ENCODE data around the gene COX5B. TPM values are rescaled to one million over a fixed set of nuclear protein-coding genes. Genes with fewer than 3 reads are reported as not detected.
A peak's percentile ranks its signal among the peaks of the same experiment; 100 is the strongest.
"Not testable (repeated sequence)": the region's sequence is repeated elsewhere in the genome, so short reads cannot be mapped to it uniquely, and the experiment has no call there.

The COX5B gene
- total RNA-seq, 1 donor from 2014 or later, result 204 TPM

- no peak for DNase-seq (ENCODE audit: low spot score)
Observed at GRCh38 chr2:97673182-97673914, 27.5 kb downstream of the COX5B start.

DNA sequence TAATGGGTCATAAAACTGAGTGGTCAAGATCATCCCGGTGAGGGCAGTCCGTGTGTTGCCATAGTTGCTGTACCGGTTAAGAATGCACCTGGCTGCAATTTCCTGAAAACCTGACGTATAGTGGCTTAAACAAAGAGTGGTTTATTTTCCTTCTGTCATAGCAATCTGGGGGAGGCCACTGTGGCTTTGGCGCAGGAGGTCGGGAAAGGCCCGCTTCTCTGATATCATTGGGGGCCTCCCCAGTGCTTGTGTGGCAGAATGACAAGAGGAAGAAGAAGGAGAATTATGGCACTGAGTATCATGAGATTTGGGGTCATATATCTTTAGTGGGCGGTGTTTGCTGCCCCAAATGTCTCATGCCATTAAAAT, 28.0 kb downstream of the COX5B start:
- no peak for DNase-seq (ENCODE audit: low spot score)

- no peak for DNase-seq (ENCODE audit: low spot score)
Observed at GRCh38 chr2:97675430-97676113, 29.7 kb downstream of the COX5B start.

DNA sequence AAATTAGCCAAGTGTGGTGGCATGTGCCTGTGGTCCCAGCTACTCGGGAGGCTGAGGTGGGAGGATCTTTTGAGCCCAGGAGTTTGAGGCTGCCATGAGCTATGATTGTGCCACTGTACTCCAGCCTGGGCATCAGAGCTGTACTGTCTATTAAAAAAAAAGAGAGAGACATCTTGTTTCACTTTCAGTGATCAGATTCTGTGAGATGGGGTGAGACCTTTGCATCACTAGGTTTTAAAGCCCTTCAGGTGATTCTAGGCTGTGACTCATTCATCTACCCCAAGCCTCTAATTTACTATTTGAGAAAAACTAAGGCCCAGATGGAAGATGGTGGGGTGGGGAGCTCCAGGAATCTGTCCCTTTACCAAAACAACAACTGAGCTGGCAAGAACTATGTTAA, 30.8 kb downstream of the COX5B start:
- no peak for DNase-seq (ENCODE audit: low spot score)

DNA sequence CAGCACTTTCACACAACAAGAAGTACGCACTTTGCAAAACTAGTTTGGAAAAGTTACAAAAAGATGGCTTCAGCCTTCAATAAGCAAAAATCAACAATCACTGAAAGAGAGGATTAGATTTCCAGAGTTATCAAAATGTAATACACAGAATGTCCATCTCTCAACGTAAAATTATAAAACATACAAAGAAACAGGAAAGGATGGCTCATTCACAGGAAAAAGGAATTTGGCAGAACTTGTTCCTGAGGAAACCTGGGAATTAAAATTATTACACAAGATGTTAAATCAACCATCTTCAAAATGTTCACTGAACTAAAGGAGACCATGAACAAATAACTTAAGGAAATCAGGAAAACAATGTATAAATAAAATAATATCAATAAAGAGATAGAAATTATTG, 31.6 kb downstream of the COX5B start:
- DNase-seq (ENCODE audit: low spot score), result no peak

- DNase-seq (ENCODE audit: low spot score), result no peak
Observed at GRCh38 chr2:97678298-97678697, 32.4 kb downstream of the COX5B start.

- not testable (repeated sequence) for DNase-seq (ENCODE audit: low spot score)
Observed at GRCh38 chr2:97687235-97687634, 41.4 kb downstream of the COX5B start.

GRCh38 chr2:97688062-97688827, 42.4 kb downstream of the COX5B start:
- DNase-seq (ENCODE audit: low spot score), result peak; percentile 12

DNA sequence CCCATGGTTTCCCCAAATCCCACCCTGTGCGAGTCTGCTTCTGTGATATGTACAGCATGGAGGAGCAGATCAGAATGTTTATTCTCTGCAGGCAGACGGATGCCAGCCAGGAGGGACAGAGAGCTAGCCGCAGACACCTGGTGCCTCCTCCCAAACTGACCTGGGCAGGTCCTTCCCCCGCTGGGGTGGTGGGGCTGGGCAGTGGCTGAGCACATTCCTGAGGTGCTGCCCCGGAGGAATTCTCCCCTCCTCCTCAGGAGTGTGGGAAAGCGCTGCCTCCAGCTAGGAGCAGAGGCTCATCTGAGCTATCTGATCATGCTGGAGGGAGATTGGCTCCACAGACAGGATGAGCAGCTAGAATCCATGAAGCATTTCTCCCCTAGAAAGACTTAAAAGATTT, 45.3 kb downstream of the COX5B start:
- no peak for DNase-seq (ENCODE audit: low spot score)

- no peak for DNase-seq (ENCODE audit: low spot score)
Observed at GRCh38 chr2:97693476-97693875, 47.6 kb downstream of the COX5B start.

DNA sequence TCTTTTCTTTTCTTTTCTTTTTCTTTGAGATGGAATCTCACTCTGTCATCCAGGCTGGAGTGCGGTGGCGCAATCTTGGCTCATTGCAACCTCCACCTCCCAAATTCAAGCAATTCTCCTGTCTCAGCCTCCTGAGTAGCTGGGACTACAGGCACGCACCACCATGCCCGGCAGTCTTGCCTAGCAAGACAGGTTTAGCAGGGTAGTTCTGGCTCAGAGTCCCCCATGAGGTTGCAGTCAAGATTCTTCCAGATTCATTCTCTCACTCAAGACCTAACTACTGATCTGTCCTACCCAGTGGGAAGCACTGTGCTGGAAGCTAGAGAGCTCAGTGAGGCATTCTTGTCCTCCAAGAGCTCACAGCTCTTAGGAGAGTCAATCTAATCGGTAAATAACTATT, 49.9 kb downstream of the COX5B start:
- DNase-seq (ENCODE audit: low spot score), result no peak

DNA sequence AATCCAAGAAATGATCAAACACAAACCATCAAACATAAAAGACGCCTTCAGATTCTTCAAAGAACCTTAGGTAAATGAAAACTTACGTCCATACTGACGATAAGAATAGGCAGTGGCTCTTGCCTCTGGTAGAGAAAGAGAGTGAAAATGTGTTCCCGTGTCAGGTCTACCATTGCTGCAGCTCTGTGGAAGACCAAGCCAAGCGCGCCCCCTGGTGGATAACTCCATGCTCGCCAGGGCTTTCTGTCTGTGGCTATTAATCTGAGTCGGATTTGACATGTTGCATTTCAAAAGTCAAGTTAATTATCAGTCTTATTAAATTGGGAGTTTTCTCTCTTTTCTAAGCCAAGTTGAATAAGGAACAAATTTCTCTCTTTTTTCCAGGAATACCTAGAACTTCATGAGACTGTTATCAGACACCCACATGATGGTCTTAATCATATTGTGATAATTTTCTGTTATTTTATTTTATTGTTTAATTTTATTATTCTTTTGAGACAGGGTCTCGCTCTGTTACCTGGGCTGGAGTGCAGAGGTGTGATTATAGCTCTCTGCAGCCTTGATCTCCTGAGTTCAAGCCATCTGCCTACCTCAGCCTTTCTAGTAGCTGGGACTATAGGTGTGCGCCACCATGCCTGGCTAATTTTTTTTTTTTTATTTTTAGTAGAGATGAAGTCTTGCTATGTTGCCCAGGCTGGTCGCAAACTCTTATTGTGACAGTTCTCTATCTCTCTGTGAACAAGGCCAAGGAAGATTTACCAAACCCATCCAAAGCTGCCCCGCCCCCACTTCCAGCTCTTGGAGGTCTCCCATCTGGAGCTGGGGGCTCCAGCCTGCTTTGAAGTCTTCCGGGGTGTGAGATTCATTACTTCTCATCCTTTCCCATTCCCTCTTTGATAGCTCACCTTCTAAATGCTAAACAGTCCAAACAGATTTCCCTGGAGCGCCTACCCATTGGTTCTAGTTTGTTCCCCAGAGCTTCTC, 51.7 kb downstream of the COX5B start:
- peak; percentile 84 for DNase-seq (ENCODE audit: low spot score)

Other genes starting within 250 kb of the COX5B start
- gene ANKRD36B, start 56.2 kb upstream of the COX5B start, total RNA-seq (ENCODE audit: insufficient read depth, low replicate concordance), result 85.5 TPM
- gene ACTR1B, start 18.0 kb downstream of the COX5B start, total RNA-seq (ENCODE audit: insufficient read depth, low replicate concordance), result 26.7 TPM
- gene C2orf92, start 23.7 kb downstream of the COX5B start, total RNA-seq (ENCODE audit: insufficient read depth, low replicate concordance), result 17.3 TPM
- 3.4 TPM for gene ZAP70, start 67.5 kb downstream of the COX5B start, total RNA-seq (ENCODE audit: insufficient read depth, low replicate concordance)